GM19043 (cell line): Measurements from ENCODE around the gene LRCH1.

Experiments
- ATAC-seq: cut with Tn5 transposase; IDR thresholded peaks from one replicate; pipeline ENCODE4 v1.9.1; 2021; ENCODE audit warnings: low read depth; ENCODE audit not compliant: unreplicated experiment

Gene LRCH1

GRCh38 chr13:46630431-46631178 is 77.6 kb downstream of the LRCH1 start:
- no peak for ATAC-seq

GRCh38 chr13:46631179-46631542 is 78.2 kb downstream of the LRCH1 start:
- ATAC-seq, result no peak

- ATAC-seq, result no peak
Measured at GRCh38 chr13:46632176-46632575, 79.2 kb downstream of the LRCH1 start.

GRCh38 chr13:46633416-46633815 is 80.4 kb downstream of the LRCH1 start:
- no peak for ATAC-seq

- no peak for ATAC-seq
Measured at GRCh38 chr13:46636451-46636850, 83.5 kb downstream of the LRCH1 start.

GRCh38 chr13:46637213-46637612 is 84.2 kb downstream of the LRCH1 start:
- ATAC-seq, result no peak

GRCh38 chr13:46638262-46638661 is 85.3 kb downstream of the LRCH1 start:
- no peak for ATAC-seq

GRCh38 chr13:46639033-46639981 is 86.3 kb downstream of the LRCH1 start:
- peak; percentile 90 for ATAC-seq

- no peak for ATAC-seq
Measured at GRCh38 chr13:46640843-46641242, 87.9 kb downstream of the LRCH1 start.

- no peak for ATAC-seq
Measured at GRCh38 chr13:46641274-46642081, 88.5 kb downstream of the LRCH1 start.

- ATAC-seq, result no peak
Measured at GRCh38 chr13:46642254-46642653, 89.3 kb downstream of the LRCH1 start.

GRCh38 chr13:46643165-46643777 is 90.3 kb downstream of the LRCH1 start:
- no peak for ATAC-seq

GRCh38 chr13:46644816-46645215 is 91.8 kb downstream of the LRCH1 start:
- ATAC-seq, result no peak

GRCh38 chr13:46647512-46648065 is 94.6 kb downstream of the LRCH1 start:
- no peak for ATAC-seq

- peak; percentile 86 for ATAC-seq
Measured at GRCh38 chr13:46648166-46648607, 95.2 kb downstream of the LRCH1 start.

- ATAC-seq, result no peak
Measured at GRCh38 chr13:46649816-46650215, 96.8 kb downstream of the LRCH1 start.

- ATAC-seq, result no peak
Measured at GRCh38 chr13:46654951-46655350, 102.0 kb downstream of the LRCH1 start.

- no peak for ATAC-seq
Measured at GRCh38 chr13:46655377-46656180, 102.6 kb downstream of the LRCH1 start.

- peak; percentile 81 for ATAC-seq
Measured at GRCh38 chr13:46656786-46657185, 103.8 kb downstream of the LRCH1 start.
